Colonic mucosa (tissue), 4 donors: ENCODE measurements around the gene TFDP1. TPM values are rescaled to one million over a fixed set of nuclear protein-coding genes. Genes with fewer than 3 reads are reported as not detected.

ENCODE experiments used
- DNase-seq: peaks from one replicate; pipeline ENCODE4 v3.0.0-alpha.2; 2020
- H3K27ac ChIP-seq: fragments of 200-600 bp; one replicate; pipeline ENCODE4 v1.8.0; 2021
- H3K27me3 ChIP-seq: fragments of 200-600 bp; one replicate; pipeline ENCODE4 v1.8.0; 2021
- H3K36me3 ChIP-seq: fragments of 200-600 bp; one replicate; pipeline ENCODE4 v1.8.0; 2021
- H3K4me1 ChIP-seq: fragments of 200-600 bp; one replicate; pipeline ENCODE4 v1.8.0; 2021; ENCODE audit warnings: mild to moderate bottlenecking
- H3K4me3 ChIP-seq: fragments of 200-600 bp; one replicate; pipeline ENCODE4 v1.8.0; 2021
- H3K9ac ChIP-seq, 2 donors: one replicate each; pipeline ENCODE4 v1.7.0; 2013; ENCODE audit warnings: control low read depth in 2 of 2, low read depth in 2 of 2, low read length in 2 of 2
- H3K9me3 ChIP-seq: fragments of 200-600 bp; one replicate; pipeline ENCODE4 v1.8.0; 2021
- intact Hi-C: fragments of 100-400 bp; cut with DNase I; formaldehyde crosslinking; loops from one replicate; pipeline ENCODE4 v1.14.1; 2022
- total RNA-seq, 2 donors: library from RNA; stranded (reverse); fragmentation: NEBNext Ultra II Directional in 1 of 2; extraction: Animal tissue kit (Norgen Biotek cat#: 25700) in 1 of 2; gene quantifications; one replicate each; pipeline ENCODE4 v1.2.1, GENCODE V29; 2021
- TF ChIP-seq, protein P1 (sequence below): fragments of 200-600 bp; IDR thresholded peaks from one replicate; pipeline ENCODE4 v1.8.0; 2022; ENCODE audit warnings: antibody characterized with exemption, mild to moderate bottlenecking
- donor health status: healthy.
- donor health status: DM: no; HTN: no; CAD: no.
- donor health status: DM: no; HTN: no; CAD: no.

The TFDP1 gene
- total RNA-seq, 2 donors from 2014 or later = 60.3 to 112 TPM

DNA sequence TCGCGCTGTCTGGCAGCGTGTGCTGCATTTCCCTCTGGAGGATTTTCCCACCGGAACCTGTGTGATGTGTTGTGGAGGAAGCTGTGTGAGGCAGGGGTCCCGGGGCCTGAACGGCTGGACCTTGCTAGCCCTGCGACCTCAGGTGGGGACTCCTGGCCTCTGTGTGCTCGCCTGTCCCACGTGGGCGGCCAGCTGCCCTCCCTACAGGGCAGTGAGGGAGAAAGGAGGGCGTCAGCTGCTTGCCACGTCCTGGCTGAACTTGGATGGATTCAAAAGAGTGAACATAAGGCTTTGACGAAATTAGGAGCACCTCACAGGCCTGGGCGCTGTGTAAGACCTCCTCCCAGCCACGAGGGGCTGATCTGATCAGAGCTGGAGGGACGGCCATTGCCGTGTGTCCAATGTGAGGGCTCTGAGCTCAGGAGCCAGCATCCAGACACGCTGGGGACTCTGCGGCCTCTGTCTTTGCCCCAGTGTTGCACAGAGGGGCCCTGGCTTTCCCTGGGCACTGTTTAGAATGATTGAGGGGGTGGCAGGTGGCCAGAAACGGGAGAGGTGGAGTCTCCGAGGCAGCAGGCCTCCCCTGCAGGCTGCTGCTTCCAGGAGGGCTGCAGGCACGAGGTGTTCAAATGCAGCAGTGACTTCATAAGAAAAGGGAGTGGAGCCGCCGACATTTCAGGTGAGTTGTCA lies 13.0 kb downstream of the TFDP1 start:
- no peaks in the 10 kb centered on the region for H3K9me3 ChIP-seq
- H3K27me3 ChIP-seq = no peaks in the 10 kb centered on the region
- no peak overlapping the region for H3K9ac ChIP-seq
- TF ChIP-seq, protein P1, sequence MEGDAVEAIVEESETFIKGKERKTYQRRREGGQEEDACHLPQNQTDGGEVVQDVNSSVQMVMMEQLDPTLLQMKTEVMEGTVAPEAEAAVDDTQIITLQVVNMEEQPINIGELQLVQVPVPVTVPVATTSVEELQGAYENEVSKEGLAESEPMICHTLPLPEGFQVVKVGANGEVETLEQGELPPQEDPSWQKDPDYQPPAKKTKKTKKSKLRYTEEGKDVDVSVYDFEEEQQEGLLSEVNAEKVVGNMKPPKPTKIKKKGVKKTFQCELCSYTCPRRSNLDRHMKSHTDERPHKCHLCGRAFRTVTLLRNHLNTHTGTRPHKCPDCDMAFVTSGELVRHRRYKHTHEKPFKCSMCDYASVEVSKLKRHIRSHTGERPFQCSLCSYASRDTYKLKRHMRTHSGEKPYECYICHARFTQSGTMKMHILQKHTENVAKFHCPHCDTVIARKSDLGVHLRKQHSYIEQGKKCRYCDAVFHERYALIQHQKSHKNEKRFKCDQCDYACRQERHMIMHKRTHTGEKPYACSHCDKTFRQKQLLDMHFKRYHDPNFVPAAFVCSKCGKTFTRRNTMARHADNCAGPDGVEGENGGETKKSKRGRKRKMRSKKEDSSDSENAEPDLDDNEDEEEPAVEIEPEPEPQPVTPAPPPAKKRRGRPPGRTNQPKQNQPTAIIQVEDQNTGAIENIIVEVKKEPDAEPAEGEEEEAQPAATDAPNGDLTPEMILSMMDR = no peak
- H3K4me3 ChIP-seq = no peak overlapping the region
- no peak overlapping the region for H3K27ac ChIP-seq
- no peaks in the 10 kb centered on the region for H3K4me1 ChIP-seq
- no peak for DNase-seq
- intact Hi-C loops = no loop called here
- H3K36me3 ChIP-seq = no peaks in the 10 kb centered on the region

GRCh38 chr13:113598081-113598410 lies 13.5 kb downstream of the TFDP1 start:
- H3K27ac ChIP-seq = no peak overlapping the region
- TF ChIP-seq, protein P1 = no peak
- H3K9ac ChIP-seq = no peak overlapping the region
- no peaks in the 10 kb centered on the region for H3K9me3 ChIP-seq
- H3K4me1 ChIP-seq = no peaks in the 10 kb centered on the region
- H3K27me3 ChIP-seq = no peaks in the 10 kb centered on the region
- no peak for DNase-seq
- intact Hi-C loops = no loop called here
- H3K4me3 ChIP-seq = no peak overlapping the region
- no peaks in the 10 kb centered on the region for H3K36me3 ChIP-seq

DNA sequence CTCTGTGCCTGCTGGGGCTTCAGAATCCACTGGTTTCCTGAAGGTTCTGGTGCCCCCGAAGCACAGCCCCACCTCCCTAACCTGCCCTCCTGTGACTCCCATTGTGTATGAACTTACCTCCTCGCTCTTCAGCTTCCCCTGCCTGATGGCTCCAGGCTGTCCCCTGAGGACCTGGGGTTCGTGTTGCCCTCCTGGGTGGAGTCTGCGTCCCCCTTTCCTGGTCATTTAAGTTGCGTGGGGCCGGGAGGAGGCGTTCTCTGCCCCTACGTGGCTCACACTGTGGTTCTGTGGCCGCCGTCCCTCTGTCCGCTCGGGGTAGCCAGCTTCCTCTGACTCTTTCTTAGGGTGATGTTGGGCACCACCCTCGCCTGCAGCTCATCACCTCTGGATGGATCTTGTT lies 13.9 kb downstream of the TFDP1 start:
- Histone ChIP-seq H3K9ac (no peak overlapping the region), H3K4me1 (no peaks in the 10 kb centered on the region), H3K27ac (no peak overlapping the region), H3K4me3 (no peak overlapping the region), H3K9me3 (no peaks in the 10 kb centered on the region), H3K27me3 (no peaks in the 10 kb centered on the region), H3K36me3 (no peaks in the 10 kb centered on the region)
- no peak for DNase-seq
- TF ChIP-seq, protein P1 = no peak
- intact Hi-C loops = no loop called here

DNA sequence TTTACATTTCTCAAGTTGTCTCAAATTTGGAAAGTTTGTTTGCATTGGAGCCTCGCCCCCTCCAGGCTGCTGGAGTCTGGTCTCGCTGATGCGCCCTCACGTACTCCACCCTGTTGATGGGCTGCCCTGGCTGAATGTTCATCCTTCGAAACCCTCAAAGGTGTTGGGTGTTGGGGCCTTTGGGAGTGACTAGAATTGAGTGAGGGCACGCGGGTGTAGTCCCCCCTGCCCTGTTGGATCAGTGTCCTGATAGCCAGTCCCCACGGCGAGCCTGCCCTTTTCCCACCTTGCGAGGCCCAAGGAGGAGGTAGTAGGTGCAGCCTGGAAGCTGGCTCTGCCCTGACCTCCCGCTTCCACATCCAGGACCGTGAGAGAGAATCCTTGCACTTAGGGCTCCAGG lies 14.8 kb downstream of the TFDP1 start:
- TF ChIP-seq, protein P1 = no peak
- Histone ChIP-seq H3K4me1 (no peaks in the 10 kb centered on the region), H3K9me3 (no peaks in the 10 kb centered on the region), H3K9ac (no peak overlapping the region), H3K27me3 (no peaks in the 10 kb centered on the region), H3K36me3 (no peaks in the 10 kb centered on the region), H3K27ac (no peak overlapping the region), H3K4me3 (no peak overlapping the region)
- no peak for DNase-seq
- intact Hi-C loops = no loop called here

- H3K27ac ChIP-seq = no peak overlapping the region
- DNase-seq = no peak
- H3K27me3 ChIP-seq = no peaks in the 10 kb centered on the region
- no peak overlapping the region for H3K9ac ChIP-seq
- H3K9me3 ChIP-seq = no peaks in the 10 kb centered on the region
- intact Hi-C loops = no loop called here
- TF ChIP-seq, protein P1 = no peak
- no peaks in the 10 kb centered on the region for H3K36me3 ChIP-seq
- no peak overlapping the region for H3K4me3 ChIP-seq
- no peaks in the 10 kb centered on the region for H3K4me1 ChIP-seq
These were observed 16.9 kb downstream of the TFDP1 start for GRCh38 chr13:113601166-113602070.
